A549 (cell line): Measurements from ENCODE around the gene HS3ST3A1.

Experiments used
- CBX8 ChIP-seq: fragments of 200-600 bp; sonication (generic); IDR thresholded peaks from 2 replicates; pipeline ENCODE4 v1.6.1; 2016
- MAFK ChIP-seq: fragments of 450-650 bp; IDR thresholded peaks from 2 replicates; pipeline ENCODE4 v1.6.1; 2014; ENCODE audit not compliant: partially characterized antibody
- POLR2A ChIP-seq: IDR thresholded peaks from 2 replicates; pipeline ENCODE4 v1.6.1; 2012; ENCODE audit warnings: mild to moderate bottlenecking, low read length
- REST ChIP-seq: fragments of 200-600 bp; sonication (generic); IDR thresholded peaks from 2 replicates; pipeline ENCODE4 v1.6.1; 2016; ENCODE audit warnings: antibody characterized with exemption, mild to moderate bottlenecking, moderate library complexity
- RNF2 ChIP-seq: fragments of 200-600 bp; sonication (generic); IDR thresholded peaks from 2 replicates; pipeline ENCODE4 v1.6.1; 2016; ENCODE audit warnings: low read depth, mild to moderate bottlenecking, antibody characterized with exemption, moderate library complexity, borderline replicate concordance
- TF ChIP-seq, protein P1 (sequence below): fragments of >200 bp; sonication (Bioruptor Twin); formaldehyde crosslinking; IDR thresholded peaks from 3 replicates; pipeline ENCODE4 v1.5.1; 2016

- TF ChIP-seq, protein P1, sequence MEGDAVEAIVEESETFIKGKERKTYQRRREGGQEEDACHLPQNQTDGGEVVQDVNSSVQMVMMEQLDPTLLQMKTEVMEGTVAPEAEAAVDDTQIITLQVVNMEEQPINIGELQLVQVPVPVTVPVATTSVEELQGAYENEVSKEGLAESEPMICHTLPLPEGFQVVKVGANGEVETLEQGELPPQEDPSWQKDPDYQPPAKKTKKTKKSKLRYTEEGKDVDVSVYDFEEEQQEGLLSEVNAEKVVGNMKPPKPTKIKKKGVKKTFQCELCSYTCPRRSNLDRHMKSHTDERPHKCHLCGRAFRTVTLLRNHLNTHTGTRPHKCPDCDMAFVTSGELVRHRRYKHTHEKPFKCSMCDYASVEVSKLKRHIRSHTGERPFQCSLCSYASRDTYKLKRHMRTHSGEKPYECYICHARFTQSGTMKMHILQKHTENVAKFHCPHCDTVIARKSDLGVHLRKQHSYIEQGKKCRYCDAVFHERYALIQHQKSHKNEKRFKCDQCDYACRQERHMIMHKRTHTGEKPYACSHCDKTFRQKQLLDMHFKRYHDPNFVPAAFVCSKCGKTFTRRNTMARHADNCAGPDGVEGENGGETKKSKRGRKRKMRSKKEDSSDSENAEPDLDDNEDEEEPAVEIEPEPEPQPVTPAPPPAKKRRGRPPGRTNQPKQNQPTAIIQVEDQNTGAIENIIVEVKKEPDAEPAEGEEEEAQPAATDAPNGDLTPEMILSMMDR = no peak
- TF ChIP-seq CBX8 = no peak
- TF ChIP-seq RNF2 = no peak
- TF ChIP-seq MAFK = no peak
- no peak for TF ChIP-seq REST
- TF ChIP-seq POLR2A = no peak
Measured at GRCh38 chr17:13598353-13599167, 3.2 kb downstream of the HS3ST3A1 start.
